GM23338 (cell line): ENCODE measurements around the gene TUBA1B.

ENCODE experiments used
- JUNB ChIP-seq: IDR thresholded peaks from one replicate; pipeline ENCODE4 v1.6.1; 2016; ENCODE audit warnings: antibody characterized with exemption; ENCODE audit not compliant: unreplicated experiment
- TF ChIP-seq, protein P1 (sequence below), 2 experiments: fragments of 200-600 bp in 1 of 2; sonication (generic) in 1 of 2; conservative IDR thresholded peaks; 2 replicates each; pipeline versions ENCODE4 v1.5.1 to v1.6.1; 2016 to 2017; ENCODE audit warnings: antibody characterized with exemption in 2 of 2, low read depth in 2 of 2, mild to moderate bottlenecking in 2 of 2, moderate library complexity in 1 of 2

- TF ChIP-seq, protein P1, sequence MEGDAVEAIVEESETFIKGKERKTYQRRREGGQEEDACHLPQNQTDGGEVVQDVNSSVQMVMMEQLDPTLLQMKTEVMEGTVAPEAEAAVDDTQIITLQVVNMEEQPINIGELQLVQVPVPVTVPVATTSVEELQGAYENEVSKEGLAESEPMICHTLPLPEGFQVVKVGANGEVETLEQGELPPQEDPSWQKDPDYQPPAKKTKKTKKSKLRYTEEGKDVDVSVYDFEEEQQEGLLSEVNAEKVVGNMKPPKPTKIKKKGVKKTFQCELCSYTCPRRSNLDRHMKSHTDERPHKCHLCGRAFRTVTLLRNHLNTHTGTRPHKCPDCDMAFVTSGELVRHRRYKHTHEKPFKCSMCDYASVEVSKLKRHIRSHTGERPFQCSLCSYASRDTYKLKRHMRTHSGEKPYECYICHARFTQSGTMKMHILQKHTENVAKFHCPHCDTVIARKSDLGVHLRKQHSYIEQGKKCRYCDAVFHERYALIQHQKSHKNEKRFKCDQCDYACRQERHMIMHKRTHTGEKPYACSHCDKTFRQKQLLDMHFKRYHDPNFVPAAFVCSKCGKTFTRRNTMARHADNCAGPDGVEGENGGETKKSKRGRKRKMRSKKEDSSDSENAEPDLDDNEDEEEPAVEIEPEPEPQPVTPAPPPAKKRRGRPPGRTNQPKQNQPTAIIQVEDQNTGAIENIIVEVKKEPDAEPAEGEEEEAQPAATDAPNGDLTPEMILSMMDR (conservative IDR thresholded peaks at IDR 0.05; ENCODE audit: low read depth in 2 of 2), result no peak
- no peak for TF ChIP-seq JUNB
These were observed 26.4 kb downstream of the TUBA1B start for GRCh38 chr12:49104822-49105221.
